A549 (cell line): ENCODE measurements around the gene ABCC5. TPM values are rescaled to one million over a fixed set of nuclear protein-coding genes. Genes with fewer than 3 reads are reported as not detected.

Source experiments
- ATAC-seq, 2 experiments: fragments of 200-7000 bp in 1 of 2; fragments of >200 bp in 1 of 2; cut with Nextera tagmentation in 1 of 2; cut with Tn5 transposase in 1 of 2; 3 replicates each; pipeline versions ENCODE4 v1.8.0 to v1.9.1; 2018 to 2020; ENCODE audit warnings: mild to moderate bottlenecking in 1 of 2, moderate library complexity in 1 of 2
- CTCF ChIA-PET: fragments of 300-600 bp; sonication (Branson Sonifier 250); formaldehyde crosslinking; extraction: SDS; loops from one replicate; lab custom pipeline; 2021; ENCODE audit warnings: antibody characterized with exemption, inconsistent platforms; lab: Yijun Ruan, JAX
- POLR2A ChIA-PET: fragments of 350-600 bp; formaldehyde crosslinking; extraction: SDS; loops from one replicate; lab custom pipeline; 2021; ENCODE audit warnings: antibody characterized with exemption, inconsistent platforms; lab: Yijun Ruan, JAX
- DNase-seq, 2 experiments: peaks; one replicate each; pipeline versions ENCODE4 v3.0.0 to v3.0.0-alpha.2; 2011 to 2016; ENCODE audit warnings: low read depth in 1 of 2, low spot score in 1 of 2
- FAIRE-seq: peaks from 2 replicates; lab custom pipeline; 2011; peaks lifted over from hg19 to GRCh38; lab: Jason Lieb, UNC
- H3K27ac ChIP-seq, 2 experiments: fragments of >200 bp; sonication (Bioruptor Twin); formaldehyde crosslinking; 3 replicates each; pipeline ENCODE4 v1.5.1; 2016 to 2017
- H3K4me1 ChIP-seq: fragments of >200 bp; sonication (Bioruptor Twin); formaldehyde crosslinking; 3 replicates; pipeline ENCODE4 v1.6.1; 2016
- H3K4me2 ChIP-seq: fragments of >200 bp; sonication (Bioruptor Twin); formaldehyde crosslinking; 3 replicates; pipeline ENCODE4 v1.6.1; 2016
- H3K4me3 ChIP-seq: fragments of >200 bp; sonication (Bioruptor Twin); formaldehyde crosslinking; 3 replicates; pipeline ENCODE4 v1.5.1; 2016
- H3K9me3 ChIP-seq: fragments of >200 bp; sonication (Bioruptor Twin); formaldehyde crosslinking; 3 replicates; pipeline ENCODE4 v1.6.1; 2016
- BHLHE40 ChIP-seq: IDR thresholded peaks from 2 replicates; pipeline ENCODE4 v1.6.1; 2012; ENCODE audit warnings: low read depth, low read length, inconsistent platforms
- CBX2 ChIP-seq: fragments of 200-600 bp; sonication (generic); IDR thresholded peaks from 2 replicates; pipeline ENCODE4 v1.6.1; 2016; ENCODE audit warnings: low read depth, mild to moderate bottlenecking, borderline replicate concordance
- CEBPB ChIP-seq, 2 experiments: fragments of >200 bp in 1 of 2; sonication (Bioruptor Twin) in 1 of 2; formaldehyde crosslinking in 1 of 2; IDR thresholded peaks; 2 replicates each; pipeline ENCODE4 v1.6.1; 2012 to 2016
- CHD4 ChIP-seq: fragments of 200-600 bp; sonication (generic); IDR thresholded peaks from 2 replicates; pipeline ENCODE4 v1.6.1; 2016; ENCODE audit warnings: antibody characterized with exemption, mild to moderate bottlenecking, borderline replicate concordance
- CTCF ChIP-seq: fragments of >200 bp; sonication (Bioruptor Twin); formaldehyde crosslinking; IDR thresholded peaks from 3 replicates; pipeline ENCODE4 v1.5.1; 2016
- E2F6 ChIP-seq: IDR thresholded peaks from 2 replicates; pipeline ENCODE4 v1.6.1; 2012; ENCODE audit warnings: low read depth, borderline replicate concordance
- EHMT2 ChIP-seq: fragments of 200-600 bp; sonication (generic); IDR thresholded peaks from 2 replicates; pipeline ENCODE4 v1.6.1; 2016; ENCODE audit warnings: antibody characterized with exemption, low read depth, mild to moderate bottlenecking, moderate library complexity
- ELK1 ChIP-seq: fragments of 150-350 bp; IDR thresholded peaks from 2 replicates; pipeline ENCODE4 v1.6.1; 2014; ENCODE audit warnings: low read depth, mild to moderate bottlenecking, low read length
- EP300 ChIP-seq, 2 experiments: fragments of >200 bp; sonication (Bioruptor Twin); formaldehyde crosslinking; IDR thresholded peaks; 2 replicates in 1 of 2; 3 replicates in 1 of 2; pipeline ENCODE4 v1.6.1; 2016 to 2017
- ESRRA ChIP-seq: fragments of 150-350 bp; IDR thresholded peaks from 2 replicates; pipeline ENCODE4 v1.6.1; 2014; ENCODE audit warnings: mild to moderate bottlenecking, low read length, borderline replicate concordance
- HOXB13 ChIP-seq: fragments of 250-450 bp; sonication (Bioruptor Pico); IDR thresholded peaks from 2 replicates; pipeline ENCODE4 v1.5.0; 2020; ENCODE audit warnings: low read depth, mild to moderate bottlenecking, moderate library complexity
- KDM1A ChIP-seq: fragments of 200-600 bp; sonication (generic); IDR thresholded peaks from 2 replicates; pipeline ENCODE4 v1.6.1; 2016; ENCODE audit warnings: low read depth, mild to moderate bottlenecking
- KDM5A ChIP-seq: fragments of 200-600 bp; sonication (generic); IDR thresholded peaks from 2 replicates; pipeline ENCODE4 v1.6.1; 2016; ENCODE audit warnings: antibody characterized with exemption, mild to moderate bottlenecking
- MAFK ChIP-seq: fragments of 450-650 bp; IDR thresholded peaks from 2 replicates; pipeline ENCODE4 v1.6.1; 2014; ENCODE audit not compliant: partially characterized antibody
- MAX ChIP-seq: IDR thresholded peaks from 2 replicates; pipeline ENCODE4 v1.6.1; 2012
- MYC ChIP-seq: IDR thresholded peaks from 2 replicates; pipeline ENCODE4 v1.6.1; 2012; ENCODE audit warnings: mild to moderate bottlenecking, inconsistent platforms, low read length, improper control_type of control experiment, borderline replicate concordance
- PHF8 ChIP-seq: fragments of 200-600 bp; sonication (generic); IDR thresholded peaks from 2 replicates; pipeline ENCODE4 v1.6.1; 2016; ENCODE audit warnings: low read depth, mild to moderate bottlenecking, antibody characterized with exemption, moderate library complexity, borderline replicate concordance
- POLR2A ChIP-seq: IDR thresholded peaks from 2 replicates; pipeline ENCODE4 v1.6.1; 2012; ENCODE audit warnings: mild to moderate bottlenecking, low read length
- RCOR1 ChIP-seq: fragments of 150-350 bp; IDR thresholded peaks from 2 replicates; pipeline ENCODE4 v1.6.1; 2014; ENCODE audit warnings: antibody characterized with exemption, low read length, low read depth
- RFX5 ChIP-seq: fragments of 450-650 bp; IDR thresholded peaks from 2 replicates; pipeline ENCODE4 v1.7.1; 2014; ENCODE audit warnings: antibody characterized with exemption, mild to moderate bottlenecking, moderate library complexity
- RNF2 ChIP-seq: fragments of 200-600 bp; sonication (generic); IDR thresholded peaks from 2 replicates; pipeline ENCODE4 v1.6.1; 2016; ENCODE audit warnings: low read depth, mild to moderate bottlenecking, antibody characterized with exemption, moderate library complexity, borderline replicate concordance
- SREBF2 ChIP-seq: fragments of 450-650 bp; IDR thresholded peaks from 2 replicates; pipeline ENCODE4 v1.6.1; 2014; ENCODE audit warnings: mild to moderate bottlenecking, moderate library complexity
- TFCP2L1 ChIP-seq: fragments of 250-450 bp; sonication (Bioruptor Pico); IDR thresholded peaks from 2 replicates; pipeline ENCODE4 v1.5.0; 2021; ENCODE audit warnings: mild to moderate bottlenecking
- TP53 ChIP-seq: fragments of 250-450 bp; sonication (Bioruptor Pico); IDR thresholded peaks from 2 replicates; pipeline ENCODE4 v1.5.0; 2021; ENCODE audit warnings: mild to moderate bottlenecking, moderate library complexity
- USF2 ChIP-seq: fragments of 450-650 bp; IDR thresholded peaks from 2 replicates; pipeline ENCODE4 v1.6.1; 2014; ENCODE audit warnings: antibody characterized with exemption
- ZC3H11A ChIP-seq: fragments of 450-650 bp; IDR thresholded peaks from 2 replicates; pipeline ENCODE4 v1.6.1; 2014; ENCODE audit warnings: antibody characterized with exemption, mild to moderate bottlenecking
- ZFP36 ChIP-seq: fragments of 450-650 bp; IDR thresholded peaks from 2 replicates; pipeline ENCODE4 v1.6.1; 2014; ENCODE audit warnings: borderline replicate concordance; ENCODE audit not compliant: partially characterized antibody
- ZNF302 ChIP-seq: fragments of 250-450 bp; sonication (Bioruptor Pico); IDR thresholded peaks from 2 replicates; pipeline ENCODE4 v1.9.0; 2021; ENCODE audit warnings: inconsistent platforms, mild to moderate bottlenecking, moderate library complexity
- ZSCAN20 ChIP-seq: fragments of 250-450 bp; sonication (Bioruptor Pico); IDR thresholded peaks from 2 replicates; pipeline ENCODE4 v1.8.0; 2022; ENCODE audit warnings: mild to moderate bottlenecking, moderate library complexity
- WGBS: methylation state at CpG from one replicate; pipeline ENCODE4 v1.1.6; 2017; ENCODE audit errors: missing lambda C conversion rate; 5-methylcytosine and 5-hydroxymethylcytosine counted together
- polyA plus RNA-seq, 4 experiments: library from polyadenylated mRNA; depleted of rRNA in 3 of 4; stranded (reverse); fragments of >200 nt; fragmentation: RNase III in 1 of 4; extraction: RNeasy Plus Mini Kit Qiagen cat#74134 plus additional on column Dnase treatment in 1 of 4; gene quantifications; 2 replicates in 3 of 4; 3 replicates in 1 of 4; pipeline ENCODE4 v1.2.3, GENCODE V29; 2011 to 2017

ABCC5 gene
- polyA plus RNA-seq, 2 of the 4 experiments (the other 2 are of a cell fraction): 14.2 to 20.7 TPM

GRCh38 chr3:184001761-184002160, 15.9 kb downstream of the ABCC5 start (continued):
- no peak for TF ChIP-seq ZFP36
- no peak for TF ChIP-seq USF2
- TF ChIP-seq TFCP2L1 (CRISPR knock-in tag): no peak
- no peak for TF ChIP-seq MYC
- no peak for TF ChIP-seq RNF2
- TF ChIP-seq, all 56 proteins: peak for 0

GRCh38 chr3:183991403-183991802, 26.3 kb downstream of the ABCC5 start:
- ATAC-seq (no peak), DNase-seq (no peak), FAIRE-seq (no peak)
- 84% methylated on average over 5 of the region's 5 CpGs for WGBS
- no peaks in the 10 kb centered on the region for H3K9me3 ChIP-seq
- POLR2A ChIA-PET: no interaction called here
- TF ChIP-seq PHF8: no peak
- TF ChIP-seq KDM5A: no peak
- CTCF ChIA-PET: interaction anchor here (1.0 kb wide), 1 partner anchor 27 kb away, joined by 4 read pairs; the partner anchor contains the start of gene ABCC5
- H3K4me2 ChIP-seq: no peak overlapping the region
- H3K4me3 ChIP-seq: no peak overlapping the region
- no peaks in the 10 kb centered on the region for H3K4me1 ChIP-seq
- no peak overlapping the region for H3K27ac ChIP-seq

- 86% methylated on average over 14 of the region's 16 CpGs for WGBS
- H3K4me3 ChIP-seq: no peak overlapping the region
- no peaks in the 10 kb centered on the region for H3K4me1 ChIP-seq
- H3K9me3 ChIP-seq: no peaks in the 10 kb centered on the region
- no peak overlapping the region for H3K27ac ChIP-seq
- FAIRE-seq: no peak
- TF ChIP-seq BHLHE40 (no peak), ZNF302 (CRISPR knock-in tag) (no peak), KDM1A (no peak), RFX5 (no peak), ZC3H11A (no peak), CTCF (no peak), ZSCAN20 (CRISPR knock-in tag) (no peak), EHMT2 (no peak)
- POLR2A ChIA-PET: no interaction called here
- H3K4me2 ChIP-seq: no peak overlapping the region
- ATAC-seq: no peak
- no peak for DNase-seq
- CTCF ChIA-PET: interaction anchor here (0.7 to 1.4 kb wide), 2 partner anchors 13 to 30 kb away, joined by 3 to 4 read pairs; partner anchors contain the start of gene ABCC5
Measured at GRCh38 chr3:183988216-183988790, 29.4 kb downstream of the ABCC5 start.

- no peak for ATAC-seq
- no peak overlapping the region for H3K4me2 ChIP-seq
- no peak for FAIRE-seq
- no peaks in the 10 kb centered on the region for H3K9me3 ChIP-seq
- H3K27ac ChIP-seq: no peak overlapping the region
- 92% methylated on average over 11 of the region's 11 CpGs for WGBS
- ChIA-PET CTCF (no interaction called here), POLR2A (no interaction called here)
- H3K4me3 ChIP-seq: no peak overlapping the region
- H3K4me1 ChIP-seq: no peaks in the 10 kb centered on the region
- no peak for DNase-seq
- TF ChIP-seq SREBF2 (no peak), ELK1 (no peak), CBX2 (no peak), EP300 (IDR thresholded peaks at IDR 0.05) (no peak), POLR2A (no peak), BHLHE40 (no peak), ESRRA (no peak), MAX (no peak), RCOR1 (no peak), RFX5 (no peak), TP53 (no peak), ZFP36 (no peak), HOXB13 (CRISPR knock-in tag) (no peak), CHD4 (no peak), PHF8 (no peak), MAFK (no peak), E2F6 (no peak), EHMT2 (no peak), CEBPB (IDR thresholded peaks at IDR 0.05) (no peak)
Measured at GRCh38 chr3:183987000-183987600, 30.6 kb downstream of the ABCC5 start.
